NB4 (cell line): ENCODE data around the gene AFF3.

Experiments
- CTCF ChIP-seq: IDR thresholded peaks from one replicate; pipeline ENCODE4 v1.5.1; 2012; ENCODE audit warnings: low read depth, low read length
- MAX ChIP-seq: IDR thresholded peaks from 2 replicates; pipeline ENCODE4 v1.6.1; 2011; ENCODE audit warnings: low read depth, low read length
- MYC ChIP-seq: IDR thresholded peaks from 2 replicates; pipeline ENCODE4 v1.6.1; 2011; ENCODE audit warnings: low read depth, low read length
- POLR2A ChIP-seq: IDR thresholded peaks from 2 replicates; pipeline ENCODE4 v1.6.1; 2011; ENCODE audit warnings: mild to moderate bottlenecking; ENCODE audit not compliant: insufficient read length; ENCODE audit errors: extremely low read depth

- TF ChIP-seq MYC (no peak), POLR2A (no peak), CTCF (no peak), MAX (no peak)
Measured at GRCh38 chr2:99851811-99852210, 290.6 kb downstream of the AFF3 start.
